ENCODE data around the gene AP3S2.
"Not testable (repeated sequence)": the region's sequence is repeated elsewhere in the genome, so short reads cannot be mapped to it uniquely, and the experiment has no call there.

GRCh38 chr15:89834465-89835175 lies 59.2 kb downstream of the AP3S2 start:
- not testable (repeated sequence) for TF ChIP-seq CTCF (IDR thresholded peaks at IDR 0.05; ENCODE audit: insufficient read depth, low read length, poor library complexity, severe bottlenecking); EZH2phosphoT487 (conservative IDR thresholded peaks at IDR 0.05; ENCODE audit: low read length)
